Kidney (tissue), 14 donors: ENCODE data around the gene PGC. TPM values are rescaled to one million over a fixed set of nuclear protein-coding genes. Genes with fewer than 3 reads are reported as not detected.

Experiments used
- DNase-seq, 5 donors: peaks; one replicate each; pipeline ENCODE4 v3.0.0-alpha.2; 2013 to 2020
- FAIRE-seq: peaks from 2 replicates; lab custom pipeline; 2012; peaks lifted over from hg19 to GRCh38; lab: Jason Lieb, UNC
- H3K27ac ChIP-seq, 2 donors: one replicate each; pipeline ENCODE4 v1.7.0; 2013; ENCODE audit warnings: low read depth in 2 of 2, low read length in 2 of 2, inconsistent platforms in 1 of 2
- H3K27me3 ChIP-seq: one replicate; pipeline ENCODE4 v1.7.1; 2013; ENCODE audit warnings: low read length, inconsistent platforms; ENCODE audit not compliant: control insufficient read depth, insufficient read depth
- H3K36me3 ChIP-seq, 3 donors: one replicate each; pipeline versions ENCODE4 v1.7.0 to v1.7.1; 2013; ENCODE audit warnings: low read length in 3 of 3, control low read depth in 1 of 3, inconsistent platforms in 1 of 3; ENCODE audit not compliant: insufficient read depth in 3 of 3, control insufficient read depth in 2 of 3
- H3K4me1 ChIP-seq, 3 donors: one replicate each; pipeline versions ENCODE4 v1.7.0 to v1.7.1; 2013; ENCODE audit warnings: low read length in 3 of 3, inconsistent platforms in 1 of 3, low read depth in 1 of 3; ENCODE audit not compliant: control insufficient read depth in 2 of 3, insufficient read depth in 2 of 3
- H3K4me3 ChIP-seq, 3 donors: one replicate each; pipeline versions ENCODE4 v1.7.0 to v1.8.1; 2013; ENCODE audit warnings: low read length in 3 of 3, control low read depth in 1 of 3, inconsistent platforms in 1 of 3
- H3K9ac ChIP-seq, 3 donors: one replicate each; pipeline versions ENCODE4 v1.7.0 to v1.7.1; 2013; ENCODE audit warnings: low read length in 3 of 3, control low read depth in 1 of 3, inconsistent platforms in 1 of 3
- H3K9me3 ChIP-seq, 3 donors: one replicate each; pipeline versions ENCODE4 v1.7.0 to v1.7.1; 2013; ENCODE audit warnings: low read length in 3 of 3, control low read depth in 1 of 3, inconsistent platforms in 1 of 3; ENCODE audit not compliant: control insufficient read depth in 2 of 3, insufficient read depth in 1 of 3
- intact Hi-C: fragments of 100-400 bp; cut with DNase I; formaldehyde crosslinking; loops from one replicate; pipeline ENCODE4 v1.11.1; 2022
- polyA plus RNA-seq: library from polyadenylated mRNA; stranded (reverse); fragments of 350-450 nt; fragmentation: Illumina TruSeq; extraction: RNeasy Lipid Tissue Mini Kit (QIAGEN cat#74804); gene quantifications from one replicate; pipeline ENCODE4 v1.2.3, GENCODE V29; 2014; ENCODE audit warnings: low read depth, low replicate concordance; ENCODE audit not compliant: insufficient read depth
- total RNA-seq: library from RNA; stranded (reverse); fragmentation: NEBNext Ultra II Directional; extraction: Animal tissue kit (Norgen Biotek cat#: 25700); gene quantifications from one replicate; pipeline ENCODE4 v1.2.1, GENCODE V29; 2021
- TF ChIP-seq, protein P1 (sequence below): IDR thresholded peaks from 3 replicates; pipeline ENCODE4 v1.5.1; 2012; ENCODE audit warnings: mild to moderate bottlenecking, moderate library complexity, borderline replicate concordance; ENCODE audit not compliant: insufficient read depth; ENCODE audit errors: extremely low read depth
- donor health status: control.
- donor health status: control.
- donor health status: control.
- donor health status: control.
- donor health status: control.
- donor health status: DM: yes; HTN: yes; CAD: no.
- donor health status: Normal renal cell carcinoma (clear cell type).

The PGC gene
- total and polyA plus RNA-seq, 2 donors from 2014 or later = 0.39 TPM; not detected in 1

DNA sequence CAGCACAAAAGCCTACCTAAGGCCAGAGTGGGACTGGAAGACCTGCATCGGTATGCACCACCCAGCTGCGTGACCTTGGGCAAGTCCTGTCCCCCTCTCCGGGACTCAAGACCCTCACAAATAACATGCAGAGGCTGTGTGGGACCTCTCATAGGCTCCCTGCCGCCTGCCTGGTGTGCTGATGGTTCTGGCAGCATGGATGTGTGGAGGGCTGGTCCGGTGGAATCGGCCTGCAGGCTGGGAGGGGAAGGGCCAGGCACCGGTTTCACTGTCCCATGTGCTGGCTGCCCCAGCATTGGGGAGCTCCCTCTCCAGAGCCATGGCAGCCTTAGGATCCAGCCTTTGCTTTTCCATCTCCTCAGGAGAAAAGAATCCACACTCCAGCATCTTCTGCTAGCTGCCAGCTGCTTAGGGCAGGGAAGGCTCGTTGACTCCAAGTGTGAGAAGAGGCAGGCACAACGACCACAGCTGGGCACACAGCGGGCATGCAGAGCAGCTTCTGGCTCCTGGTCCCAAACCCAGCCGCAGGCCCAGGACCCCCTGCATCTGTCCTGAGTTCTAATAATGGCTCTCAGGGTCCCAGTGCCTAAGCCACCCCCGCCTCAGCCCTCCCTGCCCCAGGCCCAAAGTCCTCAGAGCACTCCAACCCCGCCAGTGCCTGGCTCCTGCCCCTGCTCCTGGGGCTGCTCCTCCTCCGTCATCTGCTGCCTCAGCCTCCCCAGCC is 44.3 kb downstream of the PGC start:
- H3K9me3 ChIP-seq = no peaks in the 10 kb centered on the region
- H3K4me1 ChIP-seq = peaks cover 0 to 36% (median 12%) of the 10 kb centered on the region in 3 donors
- H3K36me3 ChIP-seq = peaks cover 0 to 4% (median 0%) of the 10 kb centered on the region in 3 donors
- TF ChIP-seq, protein P1, sequence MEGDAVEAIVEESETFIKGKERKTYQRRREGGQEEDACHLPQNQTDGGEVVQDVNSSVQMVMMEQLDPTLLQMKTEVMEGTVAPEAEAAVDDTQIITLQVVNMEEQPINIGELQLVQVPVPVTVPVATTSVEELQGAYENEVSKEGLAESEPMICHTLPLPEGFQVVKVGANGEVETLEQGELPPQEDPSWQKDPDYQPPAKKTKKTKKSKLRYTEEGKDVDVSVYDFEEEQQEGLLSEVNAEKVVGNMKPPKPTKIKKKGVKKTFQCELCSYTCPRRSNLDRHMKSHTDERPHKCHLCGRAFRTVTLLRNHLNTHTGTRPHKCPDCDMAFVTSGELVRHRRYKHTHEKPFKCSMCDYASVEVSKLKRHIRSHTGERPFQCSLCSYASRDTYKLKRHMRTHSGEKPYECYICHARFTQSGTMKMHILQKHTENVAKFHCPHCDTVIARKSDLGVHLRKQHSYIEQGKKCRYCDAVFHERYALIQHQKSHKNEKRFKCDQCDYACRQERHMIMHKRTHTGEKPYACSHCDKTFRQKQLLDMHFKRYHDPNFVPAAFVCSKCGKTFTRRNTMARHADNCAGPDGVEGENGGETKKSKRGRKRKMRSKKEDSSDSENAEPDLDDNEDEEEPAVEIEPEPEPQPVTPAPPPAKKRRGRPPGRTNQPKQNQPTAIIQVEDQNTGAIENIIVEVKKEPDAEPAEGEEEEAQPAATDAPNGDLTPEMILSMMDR = no peak
- no peak overlapping the region for H3K4me3 ChIP-seq
- H3K9ac ChIP-seq = no peak overlapping the region
- no peak overlapping the region for H3K27ac ChIP-seq
- peak in 1 of 5 donors; percentile 58 for DNase-seq
- intact Hi-C loops = no loop called here
- no peak for FAIRE-seq
- H3K27me3 ChIP-seq = no peaks in the 10 kb centered on the region

GRCh38 chr6:41702089-41702745 is 45.0 kb downstream of the PGC start:
- H3K36me3 ChIP-seq = peaks cover 0 to 4% (median 0%) of the 10 kb centered on the region in 3 donors
- H3K9ac ChIP-seq = no peak overlapping the region
- H3K9me3 ChIP-seq = no peaks in the 10 kb centered on the region
- H3K27ac ChIP-seq = no peak overlapping the region
- intact Hi-C loops = no loop called here
- no peak overlapping the region for H3K4me3 ChIP-seq
- H3K4me1 ChIP-seq = peaks cover 0 to 33% (median 9%) of the 10 kb centered on the region in 3 donors
- no peaks in the 10 kb centered on the region for H3K27me3 ChIP-seq
- FAIRE-seq (no peak), DNase-seq (peak in 1 of 5 donors; percentile 46)
- TF ChIP-seq, protein P1 = no peak

GRCh38 chr6:41700463-41701347 is 46.5 kb downstream of the PGC start:
- intact Hi-C loops = no loop called here
- peaks cover 0 to 4% (median 0%) of the 10 kb centered on the region in 3 donors for H3K36me3 ChIP-seq
- H3K9me3 ChIP-seq = no peaks in the 10 kb centered on the region
- H3K4me3 ChIP-seq = no peak overlapping the region
- FAIRE-seq (no peak), DNase-seq (peak in 4 of 5 donors; percentile 40 to 54 (median 43))
- peaks cover 0 to 24% (median 9%) of the 10 kb centered on the region in 3 donors for H3K4me1 ChIP-seq
- no peak overlapping the region for H3K9ac ChIP-seq
- TF ChIP-seq, protein P1 = no peak
- H3K27ac ChIP-seq = no peak overlapping the region
- no peaks in the 10 kb centered on the region for H3K27me3 ChIP-seq
